ENCODE results near the gene SUSD6.

The SUSD6 gene

GRCh38 chr14:69673578-69674305, 62.3 kb downstream of the SUSD6 start:
- DNase-seq (ENCODE audit: low read depth) = no peak

GRCh38 chr14:69674546-69675244, 63.3 kb downstream of the SUSD6 start:
- no peak for DNase-seq (ENCODE audit: low read depth)

- DNase-seq (ENCODE audit: low read depth) = no peak
These were observed 63.8 kb downstream of the SUSD6 start for GRCh38 chr14:69675245-69675583.

GRCh38 chr14:69675877-69676416, 64.6 kb downstream of the SUSD6 start:
- DNase-seq (ENCODE audit: low read depth) = no peak

- DNase-seq (ENCODE audit: low read depth) = no peak
These were observed 65.3 kb downstream of the SUSD6 start for GRCh38 chr14:69676723-69677122.

- DNase-seq (ENCODE audit: low read depth) = no peak
These were observed 68.9 kb downstream of the SUSD6 start for GRCh38 chr14:69680297-69680696.

- no peak for DNase-seq (ENCODE audit: low read depth)
These were observed 70.7 kb downstream of the SUSD6 start for GRCh38 chr14:69682136-69682535.

- no peak for DNase-seq (ENCODE audit: low read depth)
These were observed 71.3 kb downstream of the SUSD6 start for GRCh38 chr14:69682621-69683263.

GRCh38 chr14:69683971-69684370, 72.6 kb downstream of the SUSD6 start:
- DNase-seq (ENCODE audit: low read depth) = no peak

- DNase-seq (ENCODE audit: low read depth) = no peak
These were observed 73.2 kb downstream of the SUSD6 start for GRCh38 chr14:69684461-69685217.

- DNase-seq (ENCODE audit: low read depth) = peak; percentile 12
These were observed 73.8 kb downstream of the SUSD6 start for GRCh38 chr14:69685218-69685616.

- DNase-seq (ENCODE audit: low read depth) = no peak
These were observed 74.3 kb downstream of the SUSD6 start for GRCh38 chr14:69685716-69686115.

- no peak for DNase-seq (ENCODE audit: low read depth)
These were observed 76.4 kb downstream of the SUSD6 start for GRCh38 chr14:69687606-69688298.

GRCh38 chr14:69688299-69688649, 76.9 kb downstream of the SUSD6 start:
- DNase-seq (ENCODE audit: low read depth) = no peak

GRCh38 chr14:69690042-69690441, 78.6 kb downstream of the SUSD6 start:
- no peak for DNase-seq (ENCODE audit: low read depth)

- no peak for DNase-seq (ENCODE audit: low read depth)
These were observed 81.2 kb downstream of the SUSD6 start for GRCh38 chr14:69692594-69692993.

- DNase-seq (ENCODE audit: low read depth) = no peak
These were observed 81.7 kb downstream of the SUSD6 start for GRCh38 chr14:69693145-69693544.

- DNase-seq (ENCODE audit: low read depth) = no peak
These were observed 82.7 kb downstream of the SUSD6 start for GRCh38 chr14:69693801-69694729.

GRCh38 chr14:69694730-69695281, 83.4 kb downstream of the SUSD6 start:
- no peak for DNase-seq (ENCODE audit: low read depth)

Measured in stimulated activated CD8-positive, alpha-beta memory T cell treated with anti-CD3 and anti-CD28 coated beads, Interleukin-15, amount 100 ng/mL, for 1 hour (primary cell).